T47D (cell line): ENCODE results near the gene DENND1A.

ENCODE experiments used
- DNase-seq, 2 experiments: peaks; one replicate each; pipeline versions ENCODE4 v3.0.0 to v3.0.0-alpha.2; 2011 to 2012; ENCODE audit warnings: low read depth in 1 of 2, low spot score in 1 of 2
- JUND ChIP-seq: IDR thresholded peaks from 2 replicates; pipeline ENCODE4 v1.6.1; 2012; ENCODE audit warnings: low read depth
- in situ Hi-C: cut with HindIII; loops from 2 replicates; pipeline ENCODE4 v1.10.0; 2016; ENCODE audit warnings: low sequenced_read_pairs, low pct_unique_long_range_greater_than_20kb

The DENND1A gene

DNA sequence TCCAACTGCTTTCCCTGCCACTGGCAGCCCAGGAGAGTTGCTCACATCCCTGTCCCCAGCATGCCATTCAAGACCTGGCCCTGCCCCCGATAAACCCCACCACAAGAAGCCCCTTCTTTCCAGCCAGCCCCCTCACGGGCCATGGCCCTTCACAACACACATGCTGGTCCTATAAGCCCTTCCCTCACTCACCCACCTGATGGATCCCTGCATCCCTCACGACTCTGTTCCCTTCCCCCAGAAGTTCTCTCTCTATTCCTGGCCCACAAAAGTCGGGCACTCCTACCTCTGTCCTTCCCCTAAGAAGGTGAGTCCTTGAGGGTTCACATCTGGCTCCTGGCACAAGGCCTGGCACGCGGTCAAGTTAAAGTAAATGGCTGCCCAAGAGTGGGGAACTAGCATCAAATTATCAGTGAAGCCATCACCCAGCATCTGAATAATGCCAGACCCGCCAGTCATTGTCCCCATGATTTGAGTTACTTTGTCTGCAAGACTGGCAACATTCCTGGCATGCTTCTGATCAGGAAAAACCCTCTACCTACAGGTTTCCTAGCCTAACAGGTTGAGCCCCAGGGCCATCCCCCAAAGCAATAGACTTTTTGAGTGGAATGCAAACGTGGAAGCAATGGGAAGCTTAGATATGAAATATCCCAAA is 508.0 kb downstream of the DENND1A start:
- TF ChIP-seq JUND = no peak
- DNase-seq = peak; percentile 25 to 66
- in situ Hi-C loops = no loop called here

GRCh38 chr9:123421186-123421585 is 508.7 kb downstream of the DENND1A start:
- TF ChIP-seq JUND = no peak
- DNase-seq = no peak
- in situ Hi-C loops = no loop called here

DNA sequence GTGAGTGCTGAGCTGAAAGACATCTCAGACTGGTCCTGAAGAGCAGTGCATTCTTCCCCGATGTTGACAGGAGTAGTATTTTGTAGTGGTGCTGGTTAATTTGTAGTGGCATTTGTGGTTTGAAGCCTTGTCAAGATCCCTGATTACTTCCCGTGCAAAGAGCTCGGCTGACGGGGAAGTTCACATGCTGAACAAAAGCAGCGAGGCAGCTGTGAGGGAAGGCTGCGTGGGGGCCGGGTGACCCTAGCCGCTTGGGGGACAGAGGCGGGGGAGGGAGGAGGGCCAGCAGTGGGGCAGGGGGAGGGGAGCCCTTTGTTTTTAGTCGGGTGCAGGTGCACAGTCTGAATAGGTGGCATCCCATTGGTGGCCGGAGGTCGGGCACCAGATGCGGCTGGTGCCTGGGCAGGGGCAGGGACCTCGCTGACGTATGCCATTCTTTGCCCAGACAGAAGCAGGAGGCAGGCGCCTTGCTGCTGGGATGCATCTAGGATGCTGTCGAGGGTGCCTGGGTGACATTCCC is 509.3 kb downstream of the DENND1A start:
- DNase-seq = no peak
- in situ Hi-C loops = no loop called here
- no peak for TF ChIP-seq JUND

GRCh38 chr9:123419721-123420591 is 510.0 kb downstream of the DENND1A start:
- in situ Hi-C loops = no loop called here
- DNase-seq = no peak
- TF ChIP-seq JUND = no peak

GRCh38 chr9:123419091-123419490 is 510.8 kb downstream of the DENND1A start:
- in situ Hi-C loops = no loop called here
- no peak for TF ChIP-seq JUND
- no peak for DNase-seq

DNA sequence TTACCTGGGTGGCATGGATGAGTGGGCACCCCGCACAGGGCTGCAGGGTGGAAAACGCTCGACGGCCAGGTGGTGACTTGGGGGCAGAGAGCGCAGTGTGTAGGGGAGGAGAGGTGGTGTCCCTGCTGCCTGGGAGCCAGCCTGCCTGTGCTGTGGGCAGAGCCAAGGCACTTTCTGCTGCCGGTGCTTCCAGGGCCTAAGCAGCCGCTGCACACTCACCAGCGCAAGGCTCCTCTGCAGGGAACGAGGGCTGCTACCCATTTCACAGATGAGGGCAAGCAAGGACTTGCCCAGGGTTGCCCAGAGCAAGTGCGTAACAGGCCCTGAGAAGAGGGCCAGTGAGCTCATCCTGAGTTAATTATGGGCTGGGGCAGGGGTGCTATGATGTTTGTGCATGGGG is 511.4 kb downstream of the DENND1A start:
- TF ChIP-seq JUND = no peak
- in situ Hi-C loops = no loop called here

GRCh38 chr9:123418052-123418430 is 511.9 kb downstream of the DENND1A start:
- no peak for TF ChIP-seq JUND
- no peak for DNase-seq
- in situ Hi-C loops = no loop called here

More for the DNA sequence above, 511.4 kb downstream of the DENND1A start:
- DNase-seq = no peak

- no peak for DNase-seq
- no peak for TF ChIP-seq JUND
- in situ Hi-C loops = no loop called here
Observed at GRCh38 chr9:123417289-123418051, 512.5 kb downstream of the DENND1A start.

GRCh38 chr9:123416176-123416575 is 513.8 kb downstream of the DENND1A start:
- in situ Hi-C loops = no loop called here
- no peak for DNase-seq
- no peak for TF ChIP-seq JUND

GRCh38 chr9:123414936-123415930 is 514.7 kb downstream of the DENND1A start:
- in situ Hi-C loops = no loop called here
- TF ChIP-seq JUND = no peak
- no peak for DNase-seq

DNA sequence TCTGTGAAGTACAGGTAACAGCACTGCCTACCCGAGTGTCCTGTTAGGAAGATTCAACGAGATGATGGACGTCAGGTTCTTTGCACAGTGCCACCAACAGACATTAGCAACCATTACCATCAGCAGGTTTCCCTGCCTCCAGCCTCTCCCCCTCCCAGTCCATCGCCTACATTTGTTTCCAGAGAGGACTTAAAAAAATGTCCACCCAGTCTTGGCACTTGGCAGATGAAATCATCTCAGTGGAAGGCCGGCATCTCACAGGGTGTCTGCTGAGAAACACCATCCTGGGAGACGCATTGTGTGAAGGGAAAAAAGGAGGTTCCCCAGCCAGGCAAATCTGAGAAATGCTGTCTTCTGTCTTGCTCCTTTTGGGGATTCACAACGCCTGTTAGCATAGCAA is 515.7 kb downstream of the DENND1A start:
- TF ChIP-seq JUND = no peak
- in situ Hi-C loops = no loop called here
- DNase-seq = no peak
